ENCODE results near the gene ARHGEF16.

GRCh38 chr1:3417934-3418333, 36.5 kb upstream of the ARHGEF16 start:
- TF ChIP-seq TCF7L2 (IDR thresholded peaks at IDR 0.05; ENCODE audit: low read depth, low read length) (no peak), CTCF (IDR thresholded peaks at IDR 0.05) (no peak), POLR2AphosphoS5 (IDR thresholded peaks at IDR 0.05; ENCODE audit: low read depth, low read length) (no peak)
